Activated CD4-positive, alpha-beta T cell treated with anti-CD3 and anti-CD28 coated beads, Interleukin-2, amount 50 U/mL, for 1 hour (primary cell): ENCODE results near the gene APPBP2.
"Not testable (repeated sequence)": the region's sequence is repeated elsewhere in the genome, so short reads cannot be mapped to it uniquely, and the experiment has no call there.

ENCODE experiments used
- DNase-seq: peaks from one replicate; pipeline ENCODE4 v3.0.0-alpha.2; 2020

APPBP2 gene

DNA sequence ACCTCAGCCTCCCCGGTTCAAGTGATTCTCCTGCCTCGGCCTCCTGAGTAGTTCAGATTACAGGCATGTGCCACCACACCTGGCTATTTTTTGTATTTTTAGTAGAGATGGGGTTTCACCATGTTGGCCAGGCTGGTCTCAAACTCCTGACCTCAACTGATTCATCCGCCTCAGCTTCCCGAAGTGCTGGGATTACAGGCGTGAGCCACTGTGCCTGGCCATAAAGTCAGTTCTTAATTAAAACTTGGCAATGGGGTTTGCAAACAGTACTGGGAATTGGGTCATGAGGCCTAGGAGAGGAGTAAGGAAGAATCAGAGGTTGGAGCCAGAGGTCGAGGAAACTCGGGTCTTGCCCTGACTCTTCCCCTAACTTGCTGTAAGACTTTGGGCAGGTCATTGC, 95.5 kb downstream of the APPBP2 start:
- DNase-seq, result not testable (repeated sequence)

DNA sequence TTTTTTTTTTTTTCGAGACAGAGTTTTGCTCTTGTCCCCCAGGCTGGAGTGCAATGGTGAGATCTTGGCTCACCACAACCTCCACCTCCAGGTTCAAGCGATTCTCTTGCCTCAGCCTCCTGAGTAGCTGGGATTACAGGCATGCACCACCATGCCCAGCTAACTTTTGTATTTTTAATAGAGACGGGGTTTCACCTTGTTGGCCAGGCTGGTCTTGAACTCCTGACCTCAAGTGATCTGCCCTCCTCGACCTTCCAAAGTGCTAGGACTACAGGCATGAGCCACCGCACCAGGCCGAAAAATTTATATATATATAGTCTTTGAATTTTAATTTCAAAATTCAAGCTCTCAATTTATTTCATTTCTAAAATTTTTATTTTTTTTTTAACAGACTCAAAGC, 97.6 kb downstream of the APPBP2 start:
- DNase-seq, result not testable (repeated sequence)

DNA sequence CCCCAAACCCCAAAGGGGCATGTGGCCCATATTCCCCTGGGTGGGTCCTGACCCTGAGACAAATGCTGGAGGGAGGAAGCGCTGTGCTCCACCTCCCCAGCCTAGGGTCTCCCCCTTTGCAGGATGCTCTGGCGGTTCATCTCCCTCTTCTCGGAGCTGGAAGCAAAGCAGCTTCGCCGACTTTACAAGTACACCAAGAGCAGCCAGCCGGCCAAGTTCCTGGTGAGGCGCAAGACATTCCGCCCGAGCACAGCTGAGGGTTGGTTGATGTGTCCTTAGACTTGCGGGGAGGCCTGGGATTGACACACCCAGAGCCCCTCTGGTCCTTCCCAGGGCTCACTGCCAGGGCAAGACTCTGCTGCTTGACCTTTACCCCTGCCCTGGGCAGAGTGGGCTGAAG, 99.4 kb downstream of the APPBP2 start:
- DNase-seq, result no peak

DNA sequence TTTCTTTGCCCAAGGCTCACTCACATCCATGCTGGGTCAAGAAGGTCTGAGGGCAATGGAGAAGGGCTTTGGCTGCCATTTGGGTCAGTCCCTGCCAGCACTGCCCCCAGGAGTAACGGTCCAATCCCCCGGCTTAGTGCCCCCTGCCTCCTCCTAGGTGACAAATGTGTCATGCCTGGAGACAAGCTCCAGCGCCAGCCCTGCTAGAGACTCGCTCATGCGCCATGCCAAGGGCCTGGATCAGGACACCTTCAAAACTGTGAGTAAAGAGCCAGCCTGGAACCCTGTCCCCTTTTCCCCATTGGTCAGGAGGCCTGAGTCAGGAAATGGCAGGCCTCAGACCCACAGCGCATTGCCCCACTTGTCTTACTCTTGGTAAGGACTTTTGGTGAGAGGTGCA, 100.4 kb downstream of the APPBP2 start:
- no peak for DNase-seq

DNA sequence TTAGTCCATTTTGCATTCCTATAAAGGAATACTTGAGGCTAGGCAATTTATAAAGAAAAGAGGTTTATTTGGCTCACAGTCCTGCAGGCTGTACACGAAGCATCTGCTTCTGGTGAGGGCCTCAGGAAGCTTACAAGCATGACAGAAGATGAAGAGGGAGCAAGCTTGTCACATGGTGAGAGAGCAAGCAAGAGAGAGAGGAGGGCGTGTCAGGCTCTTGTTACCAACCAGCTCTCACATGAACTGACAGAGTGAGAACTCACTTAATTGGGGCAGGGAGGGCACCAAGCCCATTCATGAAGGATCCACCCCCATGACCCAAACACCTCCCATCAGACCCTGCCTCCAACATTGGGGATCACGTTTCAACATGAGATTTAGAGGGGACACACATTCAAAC, 102.2 kb downstream of the APPBP2 start:
- DNase-seq, result no peak

DNA sequence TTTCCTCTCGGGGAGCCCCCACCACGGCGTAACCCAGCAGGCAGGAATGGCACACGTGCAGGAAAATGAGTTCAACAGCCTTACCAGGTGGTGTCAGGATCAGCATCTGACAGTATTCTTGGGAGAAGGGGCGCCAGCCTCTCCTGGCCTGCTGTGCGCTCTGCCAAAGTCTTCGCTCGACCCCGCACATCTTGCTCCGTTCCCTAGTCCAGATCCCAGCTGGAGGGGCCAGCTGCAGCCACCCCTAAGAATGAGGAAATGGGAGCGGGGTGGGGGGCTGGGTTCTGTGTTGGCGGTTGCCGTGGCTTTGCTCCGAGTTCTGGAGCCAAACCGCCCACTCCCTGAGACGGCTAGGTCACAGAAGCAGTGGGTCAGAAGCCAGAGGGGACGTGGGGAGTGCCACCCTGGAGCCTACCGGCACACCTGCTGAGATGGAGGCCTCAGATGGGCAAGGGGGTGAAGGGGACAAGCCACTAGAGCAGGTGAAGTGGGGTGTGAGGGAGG, 103.8 kb downstream of the APPBP2 start, which contains the start of gene CHCT1:
Gene CHCT1 (plus strand): TSS at position 328 of the 504 bp plus-strand sequence. CDS start 104 bp downstream, at position 432.
- DNase-seq, result no peak

- peak; percentile 64 for DNase-seq
These were observed 104.5 kb downstream of the APPBP2 start for GRCh38 chr17:60421273-60422161.

GRCh38 chr17:60419875-60420274, 106.2 kb downstream of the APPBP2 start:
- DNase-seq, result not testable (repeated sequence)

GRCh38 chr17:60419003-60419402, 107.0 kb downstream of the APPBP2 start:
- DNase-seq, result not testable (repeated sequence)

DNA sequence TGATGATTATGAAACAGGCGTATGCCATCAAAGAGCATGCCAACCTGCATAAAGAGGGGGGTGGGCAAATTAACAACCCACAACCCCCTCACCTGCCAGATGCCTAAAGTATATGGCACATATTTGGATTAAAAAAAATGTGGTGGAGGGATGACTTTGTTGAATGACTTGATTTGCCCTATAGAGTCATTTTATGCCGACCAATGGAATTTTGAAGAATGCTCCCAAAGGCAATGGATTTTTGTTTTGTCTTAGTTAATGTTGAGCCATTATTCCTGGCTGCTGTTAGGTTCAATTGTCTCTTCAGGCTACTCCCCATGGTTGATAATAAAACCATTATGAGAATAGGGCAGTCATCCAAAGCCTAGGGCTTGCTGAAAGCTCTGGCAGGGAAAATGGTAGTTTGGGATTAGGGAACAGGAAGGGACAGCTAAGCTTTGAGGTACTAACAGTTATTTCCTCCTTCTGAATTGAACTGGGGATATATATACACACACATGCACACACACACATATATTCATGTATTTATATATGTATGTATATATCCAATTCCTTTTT, 109.6 kb downstream of the APPBP2 start:
- no peak for DNase-seq

DNA sequence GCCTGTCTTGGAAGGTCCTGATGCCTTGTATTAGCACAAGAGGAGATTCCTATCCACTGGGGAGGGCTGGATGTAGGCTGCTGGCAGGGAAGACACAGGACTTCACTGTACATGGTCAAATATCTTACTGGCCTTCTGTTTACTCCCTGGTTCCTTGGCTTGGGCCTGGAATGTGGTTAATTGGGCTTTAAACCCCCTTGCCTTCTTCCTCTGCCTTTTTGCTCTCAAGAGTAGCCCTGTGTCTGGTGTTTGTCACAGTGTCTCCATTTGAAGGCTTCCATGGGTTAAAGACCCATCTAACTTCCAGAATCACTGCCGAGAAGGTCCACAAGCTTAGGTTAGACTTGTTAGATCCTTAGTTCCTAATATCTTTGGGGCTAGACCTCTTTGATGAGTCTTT, 110.9 kb downstream of the APPBP2 start:
- DNase-seq, result no peak

GRCh38 chr17:60412701-60413100, 113.3 kb downstream of the APPBP2 start:
- DNase-seq, result no peak

- no peak for DNase-seq
These were observed 116.0 kb downstream of the APPBP2 start for GRCh38 chr17:60410001-60410400.

DNA sequence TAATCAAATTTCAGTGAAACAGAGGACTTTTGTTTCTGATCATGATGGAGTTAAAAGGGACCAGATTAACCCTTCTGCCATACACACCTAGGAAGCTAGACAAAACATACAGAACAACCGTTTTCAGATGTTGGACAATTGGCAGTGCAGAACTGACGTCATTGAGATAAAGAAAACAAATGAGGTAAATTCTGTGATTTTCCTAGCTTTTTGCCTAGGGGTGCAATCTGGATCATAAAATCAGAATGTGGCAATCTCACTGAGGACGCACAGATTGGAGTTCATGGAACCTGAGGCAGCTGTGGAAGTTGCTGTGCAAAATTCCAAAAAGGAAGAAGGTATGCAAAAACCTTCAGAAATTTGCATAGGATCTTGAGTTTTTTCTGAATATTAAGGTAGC, 119.2 kb downstream of the APPBP2 start:
- DNase-seq, result no peak

DNA sequence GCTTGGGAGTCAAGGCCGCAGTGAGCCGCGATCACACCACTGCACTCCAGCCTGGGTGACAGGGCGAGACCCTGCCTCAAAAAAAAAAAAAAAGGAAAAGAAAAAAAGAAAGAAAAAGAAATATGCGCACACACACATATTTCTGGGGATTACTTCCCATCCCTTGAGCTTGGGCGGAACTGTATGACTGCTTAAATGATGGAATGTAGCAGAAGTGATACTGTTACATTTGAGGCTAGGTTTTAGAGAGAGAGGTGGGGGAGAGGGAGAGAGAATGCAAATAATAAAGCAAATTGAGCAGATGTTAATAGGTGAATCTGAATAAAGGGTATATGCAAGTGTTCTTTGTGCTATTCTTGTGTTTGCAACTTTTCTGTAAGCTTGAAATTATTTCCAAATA, 122.1 kb downstream of the APPBP2 start:
- DNase-seq, result no peak

GRCh38 chr17:60403523-60403810, 122.6 kb downstream of the APPBP2 start:
- DNase-seq, result no peak

DNA sequence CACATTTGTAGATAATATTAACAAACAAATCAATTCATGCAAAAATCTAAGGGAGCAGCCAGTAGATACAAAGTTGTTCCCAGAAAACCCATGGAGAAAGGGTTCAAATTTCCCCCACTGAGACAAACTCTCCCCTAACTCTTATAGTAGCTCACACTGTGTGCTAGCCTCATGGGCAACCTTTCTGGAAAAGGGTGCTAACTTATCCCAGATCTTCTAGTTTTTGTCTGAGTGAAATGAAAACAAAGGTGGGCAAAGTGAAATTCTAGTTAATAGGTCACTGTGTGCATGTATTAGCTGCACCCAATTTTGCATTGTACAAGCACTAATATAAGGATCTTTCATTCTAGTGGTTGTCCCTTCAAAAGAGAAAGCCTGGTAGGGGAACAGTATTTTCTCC, 124.2 kb downstream of the APPBP2 start:
- DNase-seq, result no peak

DNA sequence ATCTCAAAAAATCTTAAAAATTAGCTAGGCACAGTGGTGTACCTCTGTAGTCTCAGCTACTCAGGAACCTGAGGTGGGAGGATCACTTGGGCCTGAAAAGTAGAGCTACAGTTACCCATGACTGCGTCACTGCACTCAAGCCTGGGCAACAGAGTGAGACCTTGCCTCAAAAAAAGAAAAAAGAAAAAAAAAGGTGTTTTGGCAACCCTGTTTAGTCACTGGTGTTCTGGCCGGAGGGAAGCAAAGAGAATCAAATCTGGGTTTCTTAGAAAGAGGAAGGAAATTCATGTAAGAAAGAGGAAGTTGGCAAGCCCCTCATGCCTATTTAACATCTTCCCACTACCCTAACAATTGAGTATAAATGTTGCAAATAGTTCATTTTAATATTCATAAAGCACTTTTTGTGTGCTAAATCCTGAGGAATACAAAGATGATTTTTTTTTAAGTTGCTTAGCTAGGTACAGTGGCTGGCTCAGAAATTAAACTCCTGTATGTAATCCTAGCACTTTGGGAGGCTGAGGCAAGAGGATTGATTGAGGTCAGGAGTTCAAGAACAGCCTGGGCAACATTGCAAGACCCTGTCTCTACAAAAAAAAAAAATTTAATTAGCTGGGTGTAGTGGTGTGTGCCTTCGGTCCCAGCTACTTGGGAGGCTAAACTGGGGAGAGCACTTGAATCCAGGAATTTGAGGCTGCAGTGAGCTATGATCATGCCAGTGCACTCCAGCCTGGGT, 127.6 kb downstream of the APPBP2 start:
- DNase-seq, result no peak

DNA sequence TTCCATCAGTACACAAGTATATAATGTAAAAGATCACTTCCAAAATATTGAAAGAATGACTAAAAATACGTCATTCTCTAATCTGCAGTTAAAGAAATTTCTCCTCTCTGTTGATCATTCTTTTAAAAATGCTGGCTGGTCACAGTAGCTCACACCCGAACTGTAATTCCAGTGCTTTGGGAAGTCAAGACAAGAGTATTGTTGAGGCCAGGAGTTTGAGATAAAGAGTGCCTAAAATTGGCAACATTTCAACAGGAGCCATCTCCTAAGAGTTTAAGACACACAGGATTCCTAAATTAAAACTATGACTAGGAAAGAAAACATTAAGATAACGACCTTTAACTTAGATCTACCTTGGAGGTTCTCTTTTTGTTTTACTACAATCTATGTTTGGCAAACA, 129.6 kb downstream of the APPBP2 start:
- no peak for DNase-seq

GRCh38 chr17:60395508-60396065, 130.5 kb downstream of the APPBP2 start:
- DNase-seq, result no peak

DNA sequence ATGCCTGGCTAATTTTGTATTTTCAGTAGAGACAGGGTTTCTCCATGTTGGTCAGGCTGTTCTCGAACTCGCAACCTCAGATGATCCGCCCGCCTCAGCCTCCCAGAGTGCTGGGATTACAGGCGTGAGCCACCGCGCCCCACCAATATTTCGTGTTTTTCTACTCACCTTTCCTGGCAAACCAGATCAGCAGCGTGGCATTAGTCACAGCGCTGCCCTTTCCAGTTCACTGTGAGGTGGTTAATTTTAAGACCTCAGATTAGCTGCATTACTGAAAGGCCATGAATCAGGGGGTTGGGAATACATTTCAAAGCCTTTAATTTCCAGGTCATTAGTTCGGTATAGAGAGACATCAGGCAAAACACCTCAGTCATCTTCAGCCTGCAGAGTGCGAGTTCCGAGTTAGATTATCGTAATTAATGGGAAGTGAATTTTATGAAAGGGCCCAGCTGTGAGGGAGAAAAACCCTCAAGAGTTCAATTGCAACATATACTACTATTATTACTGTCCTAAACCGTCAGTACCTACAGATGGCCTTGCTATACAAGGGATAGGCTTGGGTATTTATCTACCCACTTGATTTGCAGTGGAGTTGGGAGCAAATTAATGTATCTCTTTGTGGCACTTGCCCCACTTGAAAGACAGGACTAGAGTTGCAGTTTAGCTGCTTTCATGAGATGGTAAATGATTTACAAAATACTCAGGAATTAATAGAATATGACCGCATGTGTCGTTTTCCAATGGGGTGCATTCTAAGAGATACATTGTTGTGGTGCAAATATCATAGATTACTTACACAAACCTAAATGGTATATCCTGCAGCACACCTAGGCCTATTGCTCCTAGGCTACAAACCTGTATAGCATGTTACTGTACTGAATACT, 132.0 kb downstream of the APPBP2 start:
- DNase-seq, result no peak
